Motor neuron (in vitro differentiated cells): Measurements from ENCODE around the gene IQCC. TPM values are rescaled to one million over a fixed set of nuclear protein-coding genes. Genes with fewer than 3 reads are reported as not detected.

Experiments
- ATAC-seq, 8 experiments: fragments of 200-7000 bp; cut with Tn5 transposase; replicated peaks in 6 of 8; 2 replicates each; pipeline ENCODE4 v1.8.0; 2021; ENCODE audit warnings: mild to moderate bottlenecking in 8 of 8, moderate library complexity in 8 of 8
- H3K27ac ChIP-seq, 2 donors: fragments of 250-450 bp; sonication (Bioruptor Pico); 2 replicates each; pipeline ENCODE4 v1.9.0; 2021; ENCODE audit warnings: antibody characterized with exemption in 2 of 2, mild to moderate bottlenecking in 2 of 2, moderate library complexity in 1 of 2
- H3K4me1 ChIP-seq, 2 donors: fragments of 250-450 bp; sonication (Bioruptor Pico); replicated peaks in 1 of 2; 2 replicates each; pipeline ENCODE4 v1.6.1; 2021; ENCODE audit warnings: antibody characterized with exemption in 2 of 2, mild to moderate bottlenecking in 2 of 2, moderate library complexity in 1 of 2
- H3K4me3 ChIP-seq, 5 donors: fragments of 250-450 bp; sonication (Bioruptor Pico); 2 replicates each; pipeline ENCODE4 v1.9.0; 2021; ENCODE audit warnings: antibody characterized with exemption in 5 of 5, mild to moderate bottlenecking in 5 of 5, moderate library complexity in 4 of 5
- WGBS, 10 experiments: fragments of 450-650 bp; shearing (Covaris generic); methylation state at CpG; one replicate each; pipeline ENCODE4 v1.0.0; 2022; 5-methylcytosine and 5-hydroxymethylcytosine counted together
- in situ Hi-C, 9 experiments: fragments of 400-800 bp; cut with MboI; loops; one replicate each; pipeline ENCODE4 v1.15.0; 2021; ENCODE audit warnings: low sequenced_read_pairs in 9 of 9, low pct_unique_long_range_greater_than_20kb in 2 of 9; ENCODE audit not compliant: unreplicated experiment in 9 of 9
- total RNA-seq, 8 experiments: library from RNA; unstranded; fragments of 300-600 nt; gene quantifications; 2 replicates each; pipeline versions ENCODE4 v1.2.3 to v1.2.4, GENCODE V29; 2022

Gene IQCC
- total RNA-seq, 8 experiments from 2014 or later: 0.97 to 13.7 (median 6.7) TPM

GRCh38 chr1:32220746-32221580, 15.5 kb downstream of the IQCC start:
- in situ Hi-C loops: no loop called here
- H3K4me3 ChIP-seq: peak overlapping the region; percentile 57 to 95 (median 93)
- peak overlapping the region in 1 of 2 donors; percentile 92 for H3K27ac ChIP-seq
- no peak for ATAC-seq
- peaks cover 16 to 18% of the 10 kb centered on the region in 2 donors for H3K4me1 ChIP-seq
- WGBS, 10 experiments: 80 to 100% (median 88%) methylated on average over 1 to 3 of the region's 4 CpGs; no CpG with 5 or more reads in 4 of the 10 experiments

DNA sequence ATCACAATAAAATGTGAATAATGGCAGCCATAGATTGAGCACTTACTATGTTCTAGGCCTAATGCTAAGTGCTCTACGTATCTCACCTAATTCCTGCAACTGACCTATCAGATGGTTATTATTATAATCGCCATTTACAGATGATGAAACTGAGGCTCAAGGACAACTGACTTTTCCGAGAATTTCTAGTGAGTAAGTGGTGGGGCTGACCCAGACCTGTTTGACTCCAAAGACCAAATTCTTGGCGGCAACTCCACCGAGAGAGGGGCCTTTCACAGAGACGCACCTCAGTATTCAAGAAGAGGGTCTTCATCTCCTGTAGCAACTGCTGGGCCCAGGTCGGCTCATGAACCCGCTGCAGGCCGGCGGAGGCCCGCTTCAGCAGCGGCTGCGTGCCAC, 16.1 kb downstream of the IQCC start:
- Histone ChIP-seq H3K27ac (peak overlapping the region; percentile 80 to 92), H3K4me3 (peak overlapping the region; percentile 57 to 95 (median 93)), H3K4me1 (peaks cover 16 to 18% of the 10 kb centered on the region in 2 donors)
- WGBS, 10 experiments: 0 to 20% (median 8%) methylated on average over 1 to 13 of the region's 13 CpGs; no CpG with 5 or more reads in 4 of the 10 experiments
- peak in 1 of 8 experiments; percentile 1 for ATAC-seq
- in situ Hi-C loops: no loop called here

- in situ Hi-C loops: no loop called here
- 0 to 10% (median 0%) methylated on average over 2 to 19 of the region's 46 CpGs; no CpG with 5 or more reads in 6 of the 10 experiments for WGBS, 10 experiments
- peak within 1 kb of the TSS; percentile 57 to 95 (median 93) for H3K4me3 ChIP-seq
- H3K27ac ChIP-seq: peak within 1 kb of the TSS; percentile 80 to 92
- peaks cover 16 to 18% of the 10 kb centered on the region in 2 donors for H3K4me1 ChIP-seq
- ATAC-seq: peak; percentile 71 to 96 (median 94)
Measured at GRCh38 chr1:32221980-32222755, 16.7 kb downstream of the IQCC start, which contains the start of the genes EIF3I and TMEM234. EIF3I (plus strand) TSS chr1:32222407; CDS start chr1:32222442, 35 bp downstream. TMEM234 (minus strand) TSS chr1:32222353; CDS start chr1:32222322, 31 bp downstream.

GRCh38 chr1:32223683-32224082, 18.2 kb downstream of the IQCC start:
- WGBS, 10 experiments: 67 to 100% (median 86%) methylated on average over 1 to 2 of the region's 3 CpGs; no CpG with 5 or more reads in 5 of the 10 experiments
- Histone ChIP-seq H3K4me1 (peaks cover 16 to 18% of the 10 kb centered on the region in 2 donors), H3K4me3 (peak overlapping the region in 1 of 5 donors; percentile 93), H3K27ac (no peak overlapping the region)
- in situ Hi-C loops: no loop called here
- no peak for ATAC-seq

GRCh38 chr1:32224285-32224684, 18.8 kb downstream of the IQCC start:
- Histone ChIP-seq H3K4me1 (peaks cover 16 to 18% of the 10 kb centered on the region in 2 donors), H3K4me3 (no peak overlapping the region), H3K27ac (no peak overlapping the region)
- no peak for ATAC-seq
- WGBS, 10 experiments: 80 to 100% (median 99%) methylated on average over 1 to 4 of the region's 4 CpGs
- in situ Hi-C loops: no loop called here

- in situ Hi-C loops: no loop called here
- H3K4me3 ChIP-seq: no peak overlapping the region
- H3K4me1 ChIP-seq: peaks cover under 1% of the 10 kb centered on the region in 2 donors
- WGBS, 10 experiments: 78 to 100% (median 94%) methylated on average over 1 to 3 of the region's 3 CpGs; no CpG with 5 or more reads in 3 of the 10 experiments
- ATAC-seq: no peak
- no peak overlapping the region for H3K27ac ChIP-seq
Measured at GRCh38 chr1:32228771-32229170, 23.3 kb downstream of the IQCC start.

GRCh38 chr1:32231843-32232432, 26.5 kb downstream of the IQCC start:
- no peak overlapping the region for H3K4me3 ChIP-seq
- peak in 1 of 8 experiments; percentile 3 for ATAC-seq
- H3K27ac ChIP-seq: no peak overlapping the region
- 67 to 100% (median 81%) methylated on average over 1 to 5 of the region's 5 CpGs; no CpG with 5 or more reads in 2 of the 10 experiments for WGBS, 10 experiments
- H3K4me1 ChIP-seq: no peaks in the 10 kb centered on the region
- in situ Hi-C loops: no loop called here

DNA sequence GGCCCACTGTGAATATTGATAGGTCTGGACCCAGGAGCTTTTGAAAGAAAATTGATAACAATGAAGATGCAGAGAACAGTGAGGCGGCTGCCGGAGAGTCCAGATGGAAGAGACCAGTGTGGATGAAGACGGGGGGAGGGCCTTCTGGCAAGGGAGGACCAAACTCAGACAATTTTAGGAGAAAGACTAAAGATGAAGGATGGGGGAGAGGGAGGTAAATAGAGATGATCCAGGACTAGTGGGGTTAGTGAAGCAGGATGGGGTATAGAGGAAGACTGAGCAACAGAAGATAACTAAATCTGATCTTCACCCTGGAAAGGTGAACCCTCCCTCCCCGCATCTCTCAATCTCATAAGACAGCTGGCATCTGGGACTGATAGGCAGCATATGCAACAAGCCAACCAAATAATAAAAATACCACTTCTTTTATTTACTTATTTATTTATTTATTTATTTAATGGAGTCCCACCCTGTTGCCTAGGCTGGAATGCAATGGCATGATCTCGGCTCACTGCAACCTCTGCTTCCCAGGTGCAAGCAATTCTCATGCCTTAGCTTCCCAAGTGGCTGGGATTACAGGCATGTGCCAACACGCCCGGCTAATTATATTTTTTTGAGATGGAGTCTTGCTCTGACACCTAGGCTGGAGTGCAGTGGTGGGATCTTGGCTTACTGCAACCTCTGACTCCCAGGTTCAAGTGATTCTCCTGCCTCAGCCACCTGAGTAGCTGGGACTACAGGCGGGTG, 27.3 kb downstream of the IQCC start:
- in situ Hi-C loops: no loop called here
- H3K4me3 ChIP-seq: no peak overlapping the region
- WGBS, 10 experiments: 33 to 89% (median 76%) methylated on average over 1 to 8 of the region's 8 CpGs
- no peaks in the 10 kb centered on the region for H3K4me1 ChIP-seq
- ATAC-seq: peak in 1 of 8 experiments; percentile 5
- H3K27ac ChIP-seq: no peak overlapping the region

DNA sequence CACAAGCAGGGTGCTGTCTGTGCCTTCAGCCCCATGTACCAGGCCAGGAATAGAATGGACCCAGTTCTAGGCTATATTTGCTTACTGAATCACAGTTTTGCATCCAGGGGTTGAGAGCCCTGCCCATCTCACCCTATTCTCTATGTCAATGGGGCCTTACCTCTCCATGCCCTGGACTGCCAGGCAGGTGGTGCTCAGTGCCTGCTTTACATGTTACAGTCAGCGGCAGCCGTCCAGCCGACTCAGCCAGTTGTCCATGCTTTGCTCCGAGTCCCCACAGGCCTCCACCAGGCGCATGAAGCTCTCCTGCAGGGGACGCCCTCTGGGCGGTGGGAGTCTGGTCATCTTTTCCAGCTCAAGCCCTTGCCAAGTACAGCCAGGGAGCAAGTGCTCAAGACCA, 29.3 kb downstream of the IQCC start:
- Histone ChIP-seq H3K4me1 (peaks cover 5 to 7% of the 10 kb centered on the region in 2 donors), H3K27ac (no peak overlapping the region), H3K4me3 (no peak overlapping the region)
- peak in 1 of 8 experiments; percentile 9 for ATAC-seq
- in situ Hi-C loops: no loop called here
- WGBS, 10 experiments: 71 to 100% (median 78%) methylated on average over 1 to 6 of the region's 7 CpGs; no CpG with 5 or more reads in 4 of the 10 experiments

DNA sequence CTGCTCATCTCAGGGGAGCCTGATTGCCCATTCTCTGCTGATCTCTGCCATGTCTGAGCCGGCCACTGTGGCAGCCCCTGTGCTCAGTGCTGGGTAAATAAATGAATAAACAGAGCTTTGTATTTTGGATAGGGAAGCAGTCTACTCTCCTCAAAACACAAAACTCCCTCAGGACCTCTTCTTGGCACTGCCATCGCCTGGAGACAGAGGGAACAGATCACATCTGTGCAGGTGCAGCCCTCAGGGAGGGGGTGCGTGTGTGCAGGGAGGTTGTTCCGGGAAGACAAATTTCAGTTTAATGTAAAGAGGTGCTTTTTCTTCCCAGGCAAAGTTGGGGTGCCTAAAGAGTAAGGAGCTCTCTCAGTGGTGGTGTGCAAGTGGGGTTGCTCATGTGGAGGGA, 33.9 kb downstream of the IQCC start:
- H3K4me1 ChIP-seq: peaks cover 10 to 22% of the 10 kb centered on the region in 2 donors
- in situ Hi-C loops: no loop called here
- H3K27ac ChIP-seq: no peak overlapping the region
- no peak overlapping the region for H3K4me3 ChIP-seq
- ATAC-seq: no peak
- WGBS, 10 experiments: 40 to 92% (median 70%) methylated on average over 2 to 4 of the region's 4 CpGs; no CpG with 5 or more reads in 5 of the 10 experiments

- peak in 5 of 8 experiments; percentile 2 to 22 (median 13) for ATAC-seq
- Histone ChIP-seq H3K4me3 (peak overlapping the region in 3 of 5 donors; percentile 35 to 41 (median 38)), H3K4me1 (peaks cover 10 to 22% of the 10 kb centered on the region in 2 donors), H3K27ac (peak overlapping the region in 1 of 2 donors; percentile 10)
- 31 to 80% (median 47%) methylated on average over 1 to 19 of the region's 20 CpGs; no CpG with 5 or more reads in 6 of the 10 experiments for WGBS, 10 experiments
- in situ Hi-C loops: no loop called here
Measured at GRCh38 chr1:32239790-32240139, 34.3 kb downstream of the IQCC start.
